ENCODE measurements around the gene PCDH9.

PCDH9 gene

DNA sequence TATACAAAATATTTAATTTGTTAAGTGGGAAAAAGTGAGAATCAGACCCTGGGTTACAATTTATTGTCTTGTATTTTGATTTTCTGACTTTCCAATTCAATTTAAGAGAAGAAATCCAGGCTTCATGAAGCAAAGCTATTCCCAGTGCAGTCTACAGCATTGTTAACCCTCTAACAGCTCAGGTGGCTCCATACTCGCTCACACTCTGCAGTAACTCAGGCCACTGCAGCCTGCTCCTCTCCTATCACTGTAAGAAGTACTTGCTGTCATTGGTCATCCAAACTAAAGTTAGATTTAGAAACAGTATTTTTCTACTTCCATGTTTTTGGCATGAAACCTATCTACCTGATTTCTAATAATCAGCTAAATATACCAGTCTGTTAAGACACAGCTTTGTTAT, 830.3 kb downstream of the PCDH9 start:
- no peak for DNase-seq (ENCODE audit: low read depth in 2 of 2)

DNA sequence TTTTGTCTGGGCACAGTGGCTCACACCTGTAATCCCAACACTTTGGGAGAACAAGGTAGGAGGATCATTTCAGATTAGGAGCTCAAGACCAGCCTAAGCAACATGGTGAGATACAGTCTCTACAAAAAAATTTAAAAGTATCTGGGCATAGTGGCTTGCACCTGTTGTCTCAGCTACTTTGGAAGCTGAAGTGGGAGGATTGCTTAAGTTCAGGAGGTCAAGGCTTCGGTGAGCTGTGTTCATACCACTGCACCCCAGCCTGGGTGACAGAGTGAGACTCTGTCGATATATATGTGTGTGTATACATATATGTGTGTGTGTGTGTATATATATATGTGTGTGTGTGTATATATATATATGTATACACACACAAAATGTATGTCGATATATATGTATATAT, 833.0 kb downstream of the PCDH9 start:
- no peak for DNase-seq (ENCODE audit: low read depth in 2 of 2)

DNA sequence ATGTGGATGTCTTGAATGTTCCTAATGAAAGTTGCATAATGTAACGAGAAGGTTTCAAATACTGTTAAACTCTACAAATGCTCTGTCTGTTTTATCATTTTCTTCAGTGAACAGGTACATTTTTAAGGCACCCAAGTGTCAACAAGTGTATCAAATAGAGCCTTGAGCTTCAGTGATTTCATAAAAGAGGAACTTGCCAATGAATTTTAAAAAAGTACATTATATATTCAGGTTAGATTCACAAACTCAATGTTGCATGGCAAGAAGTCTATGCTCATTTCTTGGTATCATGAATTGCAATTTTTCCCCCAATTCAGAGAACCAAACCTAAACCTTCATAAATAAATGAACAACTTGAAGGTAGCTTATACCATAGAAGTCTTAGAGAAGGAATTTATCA, 838.8 kb downstream of the PCDH9 start:
- no peak for DNase-seq (ENCODE audit: low read depth in 2 of 2)

DNA sequence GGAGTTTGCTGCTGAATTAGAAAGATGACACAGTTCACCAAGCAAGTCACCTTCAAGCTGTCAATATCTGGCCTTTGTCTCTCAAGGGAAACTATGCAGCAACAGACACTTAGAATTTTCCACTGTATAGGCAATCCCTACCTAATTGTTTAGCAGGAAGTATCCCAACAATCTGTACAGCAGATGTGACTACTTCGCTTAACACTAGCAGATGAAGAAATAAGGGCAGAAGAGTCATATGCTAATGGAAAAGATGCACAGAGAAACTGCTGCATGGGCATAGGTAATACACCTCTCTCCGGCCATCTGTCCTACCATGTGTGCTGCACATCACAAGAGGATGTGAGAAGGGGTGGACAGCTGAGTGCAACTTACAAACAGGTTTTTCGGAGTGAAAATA, 851.2 kb downstream of the PCDH9 start:
- DNase-seq (ENCODE audit: low read depth in 2 of 2), result no peak

DNA sequence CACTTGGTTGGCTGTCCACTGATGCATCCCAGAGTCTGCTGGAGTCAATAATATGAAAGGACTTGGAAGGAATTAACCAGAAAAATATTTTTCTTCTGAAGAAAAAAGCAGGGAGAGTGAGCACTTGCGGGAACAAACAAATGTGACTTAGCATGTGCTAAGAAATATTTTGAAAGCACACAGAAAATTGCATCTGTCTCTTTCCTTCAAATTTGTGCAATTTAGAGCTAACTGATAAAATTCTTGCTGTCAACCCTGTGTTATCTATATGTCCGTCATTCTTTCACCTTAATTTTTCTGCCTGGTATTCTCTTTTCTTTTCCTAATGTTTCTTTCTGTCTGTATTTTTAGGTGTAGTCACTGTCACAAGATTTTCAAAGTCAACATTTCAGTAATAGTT, 852.6 kb downstream of the PCDH9 start:
- DNase-seq (ENCODE audit: low read depth in 2 of 2), result no peak

DNA sequence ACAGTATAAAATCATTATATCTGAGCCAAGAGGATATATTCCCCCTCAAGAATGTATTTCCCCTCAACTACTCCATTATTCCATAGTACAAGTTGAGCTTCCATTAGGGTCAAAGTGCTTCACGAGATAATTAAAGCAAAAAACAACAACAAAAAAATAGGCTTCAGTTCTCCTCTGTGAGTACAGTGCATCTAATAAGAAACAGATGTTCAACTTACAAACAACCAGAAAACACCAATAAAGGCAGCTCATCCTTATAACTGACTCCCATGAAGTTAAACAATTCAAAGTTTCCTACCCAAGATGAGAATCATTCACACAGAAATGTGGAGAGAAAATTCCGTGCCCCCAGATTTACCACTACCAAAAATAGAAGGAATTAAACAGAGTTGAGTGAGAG, 854.4 kb downstream of the PCDH9 start:
- DNase-seq (ENCODE audit: low read depth in 2 of 2), result no peak

DNA sequence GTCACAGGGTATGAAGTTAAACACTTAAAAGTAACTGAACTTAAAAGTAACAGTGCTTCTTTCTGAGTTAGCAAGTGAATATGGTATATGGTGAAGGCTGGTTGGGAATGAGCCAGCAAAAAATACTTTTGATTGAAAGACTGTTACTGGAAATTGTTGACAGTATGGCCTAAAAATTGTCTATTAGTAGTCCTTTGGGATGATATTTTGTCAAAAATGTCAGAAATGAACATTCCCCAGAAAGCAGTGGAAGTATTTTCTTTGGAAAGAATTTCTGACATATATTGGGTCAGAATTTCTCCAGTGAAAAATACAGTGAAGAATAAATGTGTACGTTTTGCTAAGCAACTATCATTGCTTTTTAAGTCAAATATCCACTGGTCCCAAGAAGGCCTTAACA, 860.5 kb downstream of the PCDH9 start:
- no peak for DNase-seq (ENCODE audit: low read depth in 2 of 2)

DNA sequence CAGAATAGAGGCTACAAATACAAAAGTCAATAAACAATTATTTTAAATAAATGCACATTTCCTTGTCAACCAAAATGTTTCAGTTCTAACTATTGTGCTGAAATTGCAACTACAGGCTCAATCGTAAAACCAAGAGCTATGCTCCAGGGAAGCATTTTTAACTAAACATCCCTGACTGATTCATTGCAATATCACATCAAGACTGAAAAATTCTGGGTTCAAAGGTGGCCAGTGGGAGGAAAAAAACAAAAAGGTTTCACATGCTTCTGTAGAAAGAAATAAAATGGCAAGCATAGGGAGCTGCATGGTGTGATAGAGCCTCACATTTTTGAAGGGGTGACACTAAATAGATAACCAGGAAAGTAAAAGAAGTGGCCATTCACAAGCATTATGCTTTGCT, 862.8 kb downstream of the PCDH9 start:
- no peak for DNase-seq (ENCODE audit: low read depth in 2 of 2)

DNA sequence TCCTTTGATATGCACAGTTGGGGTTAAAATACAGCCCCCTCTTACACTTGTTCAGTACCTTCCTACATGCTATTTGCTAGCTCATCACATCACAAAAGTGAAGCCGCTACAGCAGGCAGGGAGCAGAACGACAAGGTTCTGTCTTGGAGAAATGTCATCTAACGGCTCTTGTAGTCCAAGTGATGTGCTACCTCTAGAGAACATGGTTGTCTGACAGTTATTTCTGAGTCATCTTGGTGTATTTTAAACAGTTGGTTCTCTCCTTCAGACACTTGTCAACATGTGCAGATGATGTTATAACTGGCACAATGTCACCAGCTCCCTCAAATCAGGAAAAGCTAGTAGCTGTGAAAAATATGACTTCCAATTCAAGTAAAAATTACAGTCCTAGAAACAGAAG, 865.0 kb downstream of the PCDH9 start:
- DNase-seq (ENCODE audit: low read depth in 2 of 2), result no peak

DNA sequence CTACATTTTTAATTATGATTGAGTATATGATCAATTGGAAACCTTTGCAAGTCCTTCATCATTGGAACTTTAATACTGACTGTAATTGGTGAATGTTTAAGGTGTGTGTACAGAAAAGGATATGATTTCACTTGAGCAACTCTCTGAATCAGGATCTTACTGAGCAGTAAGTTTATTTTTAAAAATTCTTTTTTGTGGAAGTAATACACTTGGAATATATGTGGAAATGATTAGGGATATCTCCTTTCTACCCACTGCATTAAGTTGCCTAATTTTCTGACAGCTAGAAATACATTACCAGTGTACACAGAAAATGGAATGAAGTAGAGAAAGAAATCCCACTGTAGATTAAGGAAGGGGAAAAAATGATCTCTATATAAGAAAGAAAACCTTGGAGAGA, 865.8 kb downstream of the PCDH9 start:
- no peak for DNase-seq (ENCODE audit: low read depth in 2 of 2)

DNA sequence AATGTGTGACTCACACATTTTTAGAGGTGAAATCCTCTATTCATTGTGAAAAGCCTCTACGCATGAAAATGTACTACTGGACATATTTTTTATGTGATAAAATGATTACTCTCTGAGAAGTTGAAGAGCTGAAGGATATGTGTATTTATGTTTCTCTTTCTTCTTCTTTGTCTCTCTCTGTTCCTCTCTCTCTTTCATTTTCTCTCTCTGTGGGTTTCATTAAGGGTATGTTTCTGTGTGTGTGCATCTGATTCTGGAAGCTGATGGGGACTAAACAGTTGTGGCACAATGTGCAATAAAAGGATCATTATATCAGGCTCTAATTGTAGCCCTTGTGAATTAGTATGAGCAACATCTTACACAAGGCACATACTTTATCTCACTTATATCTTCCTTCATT, 867.7 kb downstream of the PCDH9 start:
- no peak for DNase-seq (ENCODE audit: low read depth in 2 of 2)

DNA sequence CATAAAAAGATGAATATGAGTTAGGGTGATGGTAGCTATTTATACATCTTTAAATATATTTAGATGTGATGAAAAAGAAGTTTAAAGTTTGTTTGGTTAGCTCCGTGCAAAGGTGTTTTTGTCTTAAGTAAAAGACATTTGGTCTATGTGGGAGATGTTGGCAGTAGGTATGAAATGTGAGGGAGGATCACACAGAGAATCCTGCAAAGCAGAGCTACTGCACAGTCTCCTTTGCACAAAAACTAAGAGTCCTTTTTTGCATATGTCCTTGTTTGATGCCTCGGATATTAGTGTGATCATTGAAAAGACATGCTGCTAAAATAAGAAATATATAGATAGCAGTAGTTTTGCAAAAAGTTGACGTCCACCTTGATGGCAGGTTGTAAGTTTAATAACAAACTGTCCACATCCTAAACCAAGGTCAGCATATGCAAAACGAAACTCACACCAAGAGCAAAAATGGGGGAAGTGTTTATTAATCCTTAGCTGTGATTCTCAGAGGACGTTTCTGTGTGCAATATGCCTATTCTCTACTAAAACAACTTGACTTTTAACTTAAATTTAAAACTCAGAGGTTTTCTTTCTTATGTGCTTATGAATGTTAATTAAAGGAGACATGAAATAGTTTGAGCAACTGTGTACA, 870.1 kb downstream of the PCDH9 start:
- DNase-seq (ENCODE audit: low read depth in 2 of 2), result no peak

DNA sequence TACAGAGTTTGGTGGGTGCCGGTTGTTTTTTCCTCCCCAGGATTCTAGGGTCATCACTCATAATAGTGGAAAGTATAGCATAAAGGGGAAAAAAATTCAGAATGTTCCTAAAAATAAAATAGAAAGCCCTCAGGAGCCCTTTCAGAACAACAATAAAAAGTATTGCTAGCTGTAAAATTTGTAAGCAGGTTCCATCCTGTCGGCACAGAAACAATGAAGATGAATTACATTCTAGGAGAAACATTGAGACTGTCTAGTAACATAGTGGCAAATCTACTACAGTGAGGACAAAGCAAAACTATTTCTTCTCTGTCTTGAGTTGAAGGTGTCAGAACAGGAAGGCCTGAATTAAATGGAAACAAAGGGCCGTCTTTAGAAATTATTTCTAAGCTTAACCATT, 870.7 kb downstream of the PCDH9 start:
- DNase-seq (ENCODE audit: low read depth in 2 of 2), result no peak

DNA sequence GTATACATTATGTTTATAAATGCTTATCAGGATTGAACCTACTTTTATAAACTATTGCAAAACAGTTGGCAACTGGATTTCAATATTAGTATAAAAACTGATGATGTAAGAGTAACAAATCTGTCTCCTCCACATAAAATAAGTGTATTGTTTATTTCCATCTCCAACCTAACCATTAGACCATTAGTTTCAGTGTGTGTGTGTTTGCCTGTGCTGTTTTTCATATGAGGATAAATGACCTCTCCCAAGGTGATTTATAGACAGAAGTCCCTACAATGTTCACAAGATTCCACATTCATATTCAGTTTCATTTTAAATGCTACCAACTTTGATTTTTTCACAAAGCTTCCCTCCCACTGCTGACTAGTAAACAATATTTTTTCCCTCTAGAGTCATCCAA, 871.6 kb downstream of the PCDH9 start:
- DNase-seq (ENCODE audit: low read depth in 2 of 2), result no peak

DNA sequence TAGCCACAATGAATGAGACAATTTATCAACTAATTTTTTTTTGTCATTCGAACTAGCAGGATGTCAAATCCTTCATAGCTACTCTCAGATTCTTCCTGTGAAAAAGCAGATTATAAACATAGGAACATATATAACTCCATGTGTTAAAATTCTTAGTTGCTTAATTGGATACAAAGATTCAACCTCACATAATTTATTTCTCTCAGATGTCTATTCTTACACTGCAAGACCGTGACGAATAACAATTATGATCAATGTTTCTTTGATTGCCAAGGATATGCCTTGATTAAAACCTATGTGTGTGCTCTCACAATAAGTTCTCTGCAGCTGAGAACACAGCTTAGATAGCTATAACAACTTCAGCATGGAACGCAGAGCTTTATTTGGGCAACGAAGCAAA, 872.7 kb downstream of the PCDH9 start:
- DNase-seq (ENCODE audit: low read depth in 2 of 2), result no peak

DNA sequence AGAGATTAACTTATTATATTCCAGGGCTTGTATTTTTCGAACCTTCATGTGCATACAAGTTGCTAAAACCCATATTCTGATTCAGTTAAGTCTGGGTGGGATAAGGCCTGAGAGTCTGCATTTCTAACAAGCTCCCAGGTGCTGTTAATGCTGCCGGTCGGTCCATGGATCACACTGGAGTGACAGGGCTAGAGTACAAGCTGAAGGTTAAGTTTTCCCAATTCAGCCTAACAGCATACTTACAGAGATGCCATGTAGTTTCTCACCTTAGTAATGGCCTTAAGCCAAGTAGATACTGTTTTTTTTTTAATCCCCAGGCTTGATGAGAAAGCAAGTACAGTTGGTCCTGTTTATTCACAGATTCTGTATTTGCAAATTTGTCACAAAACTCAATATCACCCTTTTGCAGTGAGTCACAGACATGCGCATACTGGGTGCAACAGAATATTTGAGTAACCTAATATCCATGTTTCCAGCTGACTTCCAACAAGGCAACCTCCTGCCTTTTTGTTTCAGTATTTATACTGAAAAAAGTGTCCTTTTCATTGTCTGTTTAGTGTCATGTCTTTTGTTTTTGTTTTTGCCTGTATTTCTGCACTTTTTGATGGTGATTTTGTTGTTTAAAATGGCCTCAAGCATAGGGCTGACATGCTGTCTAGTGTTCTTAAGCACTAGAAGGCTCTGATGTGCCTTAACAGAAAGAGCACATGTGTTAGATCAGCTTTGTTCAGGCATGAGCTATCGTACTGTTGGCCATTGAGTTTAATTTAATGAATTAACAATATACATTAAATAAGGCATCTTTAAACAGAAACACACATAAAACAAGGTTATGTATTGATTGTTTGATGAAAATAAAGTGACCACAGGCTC, 875.0 kb downstream of the PCDH9 start:
- DNase-seq (ENCODE audit: low read depth in 2 of 2), result no peak

DNA sequence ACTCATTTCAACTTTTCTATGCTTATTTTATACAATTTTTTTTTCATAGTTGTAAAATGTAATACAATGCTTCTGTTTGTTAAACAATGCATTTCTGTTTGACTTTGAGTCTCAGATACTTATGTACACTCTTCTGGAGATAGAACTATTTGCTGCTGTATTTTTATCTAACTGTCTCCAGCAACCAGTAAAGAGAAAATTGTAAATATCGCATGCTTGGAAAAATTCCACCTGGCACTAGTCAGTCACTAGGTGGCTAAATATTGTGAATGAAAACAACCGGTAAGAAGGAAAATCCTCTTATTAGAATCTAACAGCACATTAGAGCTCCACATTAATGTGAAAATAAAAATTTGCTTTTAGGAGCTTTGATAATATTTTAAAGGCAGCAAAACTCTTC, 876.5 kb downstream of the PCDH9 start:
- no peak for DNase-seq (ENCODE audit: low read depth in 2 of 2)

DNA sequence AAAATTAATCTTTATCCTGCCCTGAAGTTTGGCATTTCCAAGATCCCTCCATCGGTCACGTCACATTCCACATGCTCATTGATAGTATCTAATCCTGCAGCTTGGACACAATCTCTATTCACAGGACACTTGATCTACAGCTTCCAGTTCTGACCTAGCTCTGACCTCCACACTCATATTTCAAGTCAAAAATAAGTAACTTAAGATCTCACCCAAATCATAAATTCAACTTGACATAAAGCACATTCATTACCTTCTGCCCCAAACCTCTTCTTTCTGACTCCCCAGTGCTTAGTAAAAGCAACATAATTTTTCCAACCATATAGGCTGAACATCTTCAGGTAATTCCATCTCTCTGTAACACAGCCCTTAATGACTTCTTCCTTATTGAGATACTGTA, 880.2 kb downstream of the PCDH9 start:
- DNase-seq (ENCODE audit: low read depth in 2 of 2), result no peak

DNA sequence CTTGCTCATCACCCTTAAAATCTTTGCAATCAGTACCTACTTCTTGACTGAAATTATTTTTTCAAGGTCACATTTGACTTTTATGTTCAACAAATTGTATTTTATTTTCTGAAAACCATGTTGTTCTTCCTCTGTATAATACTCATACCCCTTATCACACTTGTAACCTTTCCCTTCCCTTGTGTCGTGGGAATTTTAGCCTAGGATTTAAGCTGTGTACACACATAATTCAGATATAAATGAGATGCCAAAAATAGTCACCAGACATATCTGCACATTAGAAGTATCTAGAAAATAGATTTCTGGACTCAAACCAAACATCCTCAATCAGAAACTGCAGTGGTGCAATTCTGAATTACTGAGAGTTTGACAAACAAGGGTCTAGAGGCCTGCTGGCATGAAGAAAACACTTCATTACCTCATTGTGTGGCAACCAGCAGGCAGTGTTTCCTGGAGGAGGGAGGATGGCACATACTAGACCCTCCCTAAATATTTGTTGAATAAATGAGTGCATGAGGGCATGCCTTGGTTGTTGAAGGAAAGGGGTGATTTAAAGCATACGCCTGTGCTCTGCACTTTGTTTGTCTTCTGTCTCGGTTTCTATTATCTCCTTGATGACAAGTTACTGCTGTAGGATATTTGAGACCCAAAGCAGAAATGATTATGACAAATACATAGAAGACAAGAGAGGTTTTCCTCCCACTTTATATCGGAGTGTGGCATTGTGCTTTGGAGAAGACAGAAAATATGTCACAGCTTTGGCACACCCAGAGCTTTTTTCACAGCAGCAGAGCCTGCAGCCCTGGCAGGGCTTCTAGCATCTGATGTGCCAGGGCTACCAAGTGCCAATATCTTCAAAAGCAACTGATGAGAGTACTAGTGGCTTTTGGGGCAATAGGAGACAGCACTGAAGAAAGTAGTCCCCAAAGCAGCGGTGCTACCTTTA, 881.1 kb downstream of the PCDH9 start:
- no peak for DNase-seq (ENCODE audit: low read depth in 2 of 2)

DNA sequence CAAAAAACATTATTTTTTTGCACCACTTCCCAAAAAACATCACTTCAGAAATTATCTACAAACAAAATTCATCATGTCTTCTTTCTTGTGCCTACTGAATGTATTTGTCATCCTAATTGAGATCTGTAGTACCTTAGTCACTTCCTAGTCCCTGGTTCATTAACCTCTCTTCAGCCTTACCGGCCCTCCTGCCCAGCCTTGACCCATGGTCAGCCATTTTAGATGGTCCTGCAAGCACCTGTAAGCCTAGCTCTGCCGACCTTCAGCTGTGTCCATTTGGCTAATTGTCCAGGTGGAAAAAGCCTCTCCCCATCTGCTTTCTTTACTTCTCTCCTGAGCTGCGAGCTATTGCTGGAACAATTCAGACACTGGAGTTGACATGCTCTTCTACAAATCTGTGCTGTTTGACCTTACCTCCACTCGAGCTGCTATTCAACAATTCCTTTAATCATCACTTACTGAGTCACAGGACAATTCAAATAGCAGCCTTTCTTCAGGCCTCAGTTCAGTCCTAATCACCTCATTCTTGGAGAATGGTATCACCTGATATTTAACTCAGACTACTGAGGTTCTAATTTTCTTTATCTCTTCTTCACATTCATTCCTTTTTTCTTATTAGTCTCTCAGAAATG, 882.5 kb downstream of the PCDH9 start:
- no peak for DNase-seq (ENCODE audit: low read depth in 2 of 2)

DNA sequence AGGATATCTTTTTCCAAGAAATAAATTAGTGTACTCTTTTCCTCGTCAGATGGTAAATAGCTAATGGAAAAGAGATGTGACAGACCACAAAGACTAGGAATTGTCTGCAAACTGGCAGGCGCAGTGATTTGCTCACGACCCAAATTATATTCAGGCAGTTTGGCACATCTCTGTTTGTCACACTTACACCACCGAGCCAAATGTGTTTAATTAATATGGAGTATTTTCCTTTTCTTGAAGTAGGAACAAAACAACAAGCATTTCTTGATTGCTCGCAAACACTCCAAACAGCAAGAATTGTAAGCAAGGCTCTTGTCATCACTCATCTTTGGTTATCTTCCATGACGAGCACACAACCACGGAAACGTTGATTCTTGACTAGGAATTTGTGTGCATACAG, 884.2 kb downstream of the PCDH9 start:
- no peak for DNase-seq (ENCODE audit: low read depth in 2 of 2)

DNA sequence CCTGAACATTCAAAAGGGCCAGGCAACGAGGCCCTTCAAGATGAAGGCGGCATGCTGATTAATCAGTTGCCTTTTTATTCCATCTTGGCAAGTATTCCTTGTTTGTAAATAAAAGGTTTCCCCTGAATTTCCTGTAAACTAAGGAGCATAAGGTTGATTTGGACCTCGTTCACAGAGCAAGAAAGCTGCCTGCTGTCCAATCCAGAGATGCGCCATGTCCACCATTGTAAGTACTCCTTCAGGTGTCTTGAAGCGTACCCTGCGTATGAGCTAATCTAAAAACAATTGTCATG, 884.7 kb downstream of the PCDH9 start:
- DNase-seq (ENCODE audit: low read depth in 2 of 2), result no peak
